Measurements from ENCODE around the gene THSD7A.

GRCh38 chr7:11573128-11573750, 258.8 kb downstream of the THSD7A start:
- TF ChIP-seq EZH2 (IDR thresholded peaks at IDR 0.05) (no peak), POLR2AphosphoS5 (IDR thresholded peaks at IDR 0.05; ENCODE audit: borderline replicate concordance, low read depth, low read length) (no peak)

Data from SK-N-MC (cell line).